Muscle of leg (tissue), 11 donors: Measurements from ENCODE around the gene SEC16A. TPM values are rescaled to one million over a fixed set of nuclear protein-coding genes. Genes with fewer than 3 reads are reported as not detected.
"Not testable (repeated sequence)": the region's sequence is repeated elsewhere in the genome, so short reads cannot be mapped to it uniquely, and the experiment has no call there.

Experiments used
- DNase-seq: peaks from one replicate; pipeline ENCODE4 v3.0.0; 2013
- H3K27ac ChIP-seq: one replicate; pipeline ENCODE4 v1.5.1; 2013; ENCODE audit warnings: mild to moderate bottlenecking, low read length, control low read depth
- H3K27me3 ChIP-seq: one replicate; pipeline ENCODE4 v1.6.1; 2013; ENCODE audit warnings: low read length; ENCODE audit not compliant: control insufficient read depth, insufficient read depth
- H3K36me3 ChIP-seq: one replicate; pipeline ENCODE4 v1.6.1; 2013; ENCODE audit warnings: low read length; ENCODE audit not compliant: control insufficient read depth, insufficient read depth
- H3K4me1 ChIP-seq: one replicate; pipeline ENCODE4 v1.6.1; 2013; ENCODE audit warnings: low read length; ENCODE audit not compliant: control insufficient read depth, insufficient read depth
- H3K4me3 ChIP-seq: one replicate; pipeline ENCODE4 v1.5.1; 2013; ENCODE audit warnings: low read length, control low read depth
- H3K9me3 ChIP-seq: replicated peaks from 2 replicates; pipeline ENCODE4 v1.6.1; 2013; ENCODE audit warnings: low read depth, low read length; ENCODE audit not compliant: control insufficient read depth
- WGBS: methylation state at CpG from one replicate; pipeline ENCODE4 v1.1.5; 2013; ENCODE audit warnings: missing lambda C conversion rate; ENCODE audit not compliant: insufficient coverage; 5-methylcytosine and 5-hydroxymethylcytosine counted together
- polyA plus RNA-seq, 8 donors: library from polyadenylated mRNA; unstranded; fragments of 120-200 nt; gene quantifications; one replicate each; pipeline versions ENCODE4 v1.2.1 to v1.2.3, GENCODE V29; 2013; ENCODE audit warnings: inconsistent platforms in 1 of 8, low replicate concordance in 1 of 8; ENCODE audit not compliant: insufficient read length in 8 of 8, insufficient read depth in 1 of 8
- total RNA-seq: library from RNA; stranded (reverse); fragments of 120-200 nt; gene quantifications from one replicate; pipeline ENCODE4 v1.2.4, GENCODE V29; 2013

The SEC16A gene
- total and polyA plus RNA-seq, 9 donors, result 17.9 to 52.7 (median 37.0) TPM

DNA sequence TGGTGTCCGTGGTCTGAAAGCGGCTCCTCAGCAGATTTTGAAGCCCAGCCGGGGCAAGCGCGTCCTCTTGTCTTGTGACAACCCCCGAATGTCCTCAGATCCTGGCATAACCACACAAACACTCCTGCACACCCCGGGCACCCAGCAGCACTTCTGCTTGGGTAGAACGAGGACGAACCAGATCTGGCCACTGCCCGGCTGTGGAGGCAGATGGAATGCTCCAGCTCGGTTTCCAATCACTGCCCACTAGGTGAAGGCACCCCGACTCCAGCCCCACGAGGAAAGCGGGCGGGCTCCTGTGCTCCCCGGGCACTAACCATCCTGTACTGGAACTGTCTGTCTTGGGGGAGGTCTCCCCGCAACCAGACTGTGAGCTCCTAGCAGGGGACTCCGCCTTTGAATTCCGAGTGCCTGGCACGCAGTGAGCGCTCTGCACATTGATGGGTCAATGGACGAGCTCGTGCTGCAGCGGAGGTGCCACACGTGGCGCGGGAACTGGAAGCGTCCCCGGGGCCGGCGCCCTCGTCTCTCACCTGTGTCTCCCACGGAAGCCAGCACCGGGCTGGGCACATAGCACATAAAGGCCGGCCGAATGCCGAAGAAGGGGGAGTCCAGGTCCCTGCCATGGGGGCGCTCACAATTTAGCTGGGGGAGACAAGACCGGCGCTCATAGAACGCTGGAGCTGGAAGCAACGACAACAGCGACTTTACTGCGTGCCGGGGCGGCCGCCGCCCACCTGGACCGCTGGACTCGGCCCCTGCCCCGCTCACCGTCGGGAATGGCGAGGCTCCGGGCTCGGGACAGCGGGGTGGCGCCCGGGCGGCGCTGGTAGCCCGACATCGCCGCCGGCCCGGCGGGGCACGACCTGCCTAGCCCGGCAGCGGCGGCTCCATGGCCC, 73.0 kb downstream of the SEC16A start:
- DNase-seq, result peak; percentile 37
- Histone ChIP-seq H3K36me3 (peaks cover 50% of the 10 kb centered on the region), H3K27ac (no peak overlapping the region), H3K27me3 (no peaks in the 10 kb centered on the region), H3K4me1 (peaks cover 23% of the 10 kb centered on the region), H3K9me3 (no peaks in the 10 kb centered on the region), H3K4me3 (peak overlapping the region; percentile 79)
- 8% methylated on average over 69 of the region's 71 CpGs for WGBS

DNA sequence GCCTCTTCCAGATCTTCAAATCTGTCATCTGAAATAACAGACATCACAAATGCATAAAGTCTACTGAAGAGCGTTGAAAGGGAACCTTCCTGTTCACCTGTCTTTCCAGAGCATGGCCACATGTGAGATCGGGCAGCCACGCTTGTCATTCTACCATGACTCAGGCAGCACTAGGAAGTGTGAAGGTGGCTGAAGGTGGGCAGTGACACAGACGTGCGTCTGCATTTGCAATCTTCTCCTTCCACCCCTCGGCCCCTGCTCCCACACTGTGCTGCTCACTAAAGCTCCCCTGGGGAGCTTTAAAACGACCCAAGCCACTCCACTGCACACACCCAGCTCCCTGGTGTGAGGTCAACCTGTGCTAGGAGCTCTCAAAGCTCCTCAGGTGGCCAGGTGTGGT, 74.9 kb downstream of the SEC16A start:
- Histone ChIP-seq H3K27me3 (no peaks in the 10 kb centered on the region), H3K9me3 (no peaks in the 10 kb centered on the region), H3K27ac (no peak overlapping the region), H3K4me3 (no peak overlapping the region), H3K36me3 (peaks cover 48% of the 10 kb centered on the region), H3K4me1 (peaks cover 23% of the 10 kb centered on the region)
- DNase-seq, result no peak
- WGBS, result 82% methylated on average over 5 of the region's 7 CpGs

GRCh38 chr9:136407061-136407460, 75.8 kb downstream of the SEC16A start:
- peaks cover 47% of the 10 kb centered on the region for H3K36me3 ChIP-seq
- not testable (repeated sequence) for H3K4me3 ChIP-seq, H3K9me3 ChIP-seq, H3K27ac ChIP-seq, DNase-seq, H3K27me3 ChIP-seq
- peaks cover 23% of the 10 kb centered on the region for H3K4me1 ChIP-seq
- 95% methylated on average over 13 of the region's 28 CpGs for WGBS

DNA sequence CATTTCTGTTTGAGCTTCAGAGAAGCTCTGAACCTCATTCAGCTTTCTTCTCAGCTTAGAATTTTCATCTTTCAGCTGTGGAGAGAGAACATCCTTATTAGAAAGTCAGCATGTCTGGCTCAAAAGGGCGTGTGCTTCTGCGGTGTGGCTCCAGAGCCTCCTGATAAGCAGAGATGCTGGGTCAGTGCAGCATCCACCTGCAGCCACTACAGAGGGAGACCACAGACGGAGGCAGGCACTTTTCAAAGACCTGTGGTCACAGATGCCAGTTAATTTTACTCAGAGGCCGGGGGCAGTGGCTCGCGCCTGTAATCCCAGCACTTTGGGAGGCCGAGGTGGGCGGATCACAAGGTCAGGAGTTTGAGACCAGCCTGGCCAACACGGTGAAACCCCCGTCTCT, 76.9 kb downstream of the SEC16A start:
- H3K4me1 ChIP-seq, result peaks cover 12% of the 10 kb centered on the region
- WGBS, result 92% methylated on average over 7 of the region's 10 CpGs
- not testable (repeated sequence) for H3K9me3 ChIP-seq, H3K27me3 ChIP-seq, H3K27ac ChIP-seq, DNase-seq, H3K4me3 ChIP-seq
- H3K36me3 ChIP-seq, result peaks cover 45% of the 10 kb centered on the region

DNA sequence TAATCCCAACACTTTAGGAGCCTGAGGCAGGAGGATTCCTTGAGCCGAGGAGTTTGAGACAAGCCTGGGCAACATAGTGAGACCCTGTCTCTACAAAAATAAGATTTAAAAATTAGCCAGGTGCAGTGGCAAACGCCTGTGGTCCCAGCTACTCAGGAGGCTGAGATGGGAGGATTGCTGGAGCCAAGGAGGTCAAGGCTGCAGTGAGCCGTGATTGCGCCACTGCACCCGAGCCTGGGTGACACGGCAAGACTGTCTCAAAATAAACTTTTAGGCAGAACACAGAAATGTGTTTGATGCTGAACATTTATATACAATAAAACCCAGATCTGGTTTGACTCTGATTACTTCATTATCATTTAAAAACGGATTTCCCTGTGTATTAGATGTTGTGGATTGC, 77.4 kb downstream of the SEC16A start:
- H3K36me3 ChIP-seq, result peaks cover 45% of the 10 kb centered on the region
- H3K27ac ChIP-seq, result no peak overlapping the region
- DNase-seq, result no peak
- H3K27me3 ChIP-seq, result no peaks in the 10 kb centered on the region
- peaks cover 15% of the 10 kb centered on the region for H3K4me1 ChIP-seq
- no peaks in the 10 kb centered on the region for H3K9me3 ChIP-seq
- no peak overlapping the region for H3K4me3 ChIP-seq
- 100% methylated on average over 1 of the region's 7 CpGs for WGBS

GRCh38 chr9:136404801-136405136, 78.1 kb downstream of the SEC16A start:
- WGBS, result 89% methylated on average over 14 of the region's 14 CpGs
- Histone ChIP-seq H3K36me3 (peaks cover 45% of the 10 kb centered on the region), H3K27ac (no peak overlapping the region), H3K27me3 (no peaks in the 10 kb centered on the region), H3K4me1 (peaks cover 16% of the 10 kb centered on the region), H3K4me3 (no peak overlapping the region), H3K9me3 (no peaks in the 10 kb centered on the region)
- DNase-seq, result no peak

- WGBS, result 90% methylated on average over 29 of the region's 32 CpGs
- H3K36me3 ChIP-seq, result peaks cover 45% of the 10 kb centered on the region
Measured at GRCh38 chr9:136403915-136404800, 78.7 kb downstream of the SEC16A start.

DNA sequence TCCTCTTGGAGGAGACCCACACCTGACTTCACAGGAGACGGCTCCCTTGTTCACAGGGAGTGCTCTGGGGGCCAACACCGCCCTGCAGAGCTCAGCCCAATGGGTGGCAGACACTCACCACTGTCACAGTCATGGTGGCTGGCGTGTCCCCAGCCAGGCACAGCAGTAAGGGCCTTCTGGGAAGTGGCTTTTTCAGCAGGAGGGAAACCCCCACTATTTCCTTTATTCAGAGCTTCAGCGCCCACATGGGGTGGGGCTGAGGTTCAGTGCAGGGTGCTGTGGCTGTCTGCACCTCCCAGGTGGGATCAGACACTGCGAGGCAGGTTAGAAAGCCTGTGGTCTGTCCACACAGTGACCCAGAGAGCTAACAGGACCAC, 79.3 kb downstream of the SEC16A start:
- peaks cover 17% of the 10 kb centered on the region for H3K4me1 ChIP-seq
- WGBS, result 84% methylated on average over 3 of the region's 5 CpGs
- no peaks in the 10 kb centered on the region for H3K27me3 ChIP-seq
- no peaks in the 10 kb centered on the region for H3K9me3 ChIP-seq
- no peak overlapping the region for H3K4me3 ChIP-seq
- DNase-seq, result no peak
- peaks cover 49% of the 10 kb centered on the region for H3K36me3 ChIP-seq
- no peak overlapping the region for H3K27ac ChIP-seq

More at GRCh38 chr9:136403915-136404800, 78.7 kb downstream of the SEC16A start:
- Histone ChIP-seq H3K4me1 (peaks cover 13% of the 10 kb centered on the region), H3K27me3 (no peaks in the 10 kb centered on the region), H3K4me3 (no peak overlapping the region), H3K9me3 (no peaks in the 10 kb centered on the region), H3K27ac (no peak overlapping the region)
- DNase-seq, result no peak

- Histone ChIP-seq H3K27me3 (no peaks in the 10 kb centered on the region), H3K4me1 (peaks cover 18% of the 10 kb centered on the region), H3K27ac (no peak overlapping the region), H3K4me3 (no peak overlapping the region), H3K9me3 (no peaks in the 10 kb centered on the region), H3K36me3 (peaks cover 51% of the 10 kb centered on the region)
- WGBS, result 59% methylated on average over 9 of the region's 13 CpGs
- DNase-seq, result no peak
Measured at GRCh38 chr9:136402067-136402466, 80.8 kb downstream of the SEC16A start.
